Gastrocnemius medialis (tissue), 4 donors: ENCODE results near the gene MPP3.

ENCODE experiments used
- POLR2A ChIP-seq, 2 donors: fragments of 450-650 bp; IDR thresholded peaks; one replicate each; pipeline ENCODE4 v1.6.1; 2017; ENCODE audit warnings: antibody characterized with exemption in 2 of 2, mild to moderate bottlenecking in 2 of 2, moderate library complexity in 2 of 2
- TF ChIP-seq, protein P1 (sequence below), 5 experiments: fragments of 450-650 bp in 3 of 5; fragments of 200-600 bp in 2 of 5; sonication (generic) in 2 of 5; IDR thresholded peaks in 4 of 5; conservative IDR thresholded peaks in 1 of 5; 1 replicate in 4 of 5; 2 replicates in 1 of 5; pipeline ENCODE4 v1.5.1; 2016 to 2019; ENCODE audit warnings: antibody characterized with exemption in 5 of 5, mild to moderate bottlenecking in 3 of 5, moderate library complexity in 3 of 5

DNA sequence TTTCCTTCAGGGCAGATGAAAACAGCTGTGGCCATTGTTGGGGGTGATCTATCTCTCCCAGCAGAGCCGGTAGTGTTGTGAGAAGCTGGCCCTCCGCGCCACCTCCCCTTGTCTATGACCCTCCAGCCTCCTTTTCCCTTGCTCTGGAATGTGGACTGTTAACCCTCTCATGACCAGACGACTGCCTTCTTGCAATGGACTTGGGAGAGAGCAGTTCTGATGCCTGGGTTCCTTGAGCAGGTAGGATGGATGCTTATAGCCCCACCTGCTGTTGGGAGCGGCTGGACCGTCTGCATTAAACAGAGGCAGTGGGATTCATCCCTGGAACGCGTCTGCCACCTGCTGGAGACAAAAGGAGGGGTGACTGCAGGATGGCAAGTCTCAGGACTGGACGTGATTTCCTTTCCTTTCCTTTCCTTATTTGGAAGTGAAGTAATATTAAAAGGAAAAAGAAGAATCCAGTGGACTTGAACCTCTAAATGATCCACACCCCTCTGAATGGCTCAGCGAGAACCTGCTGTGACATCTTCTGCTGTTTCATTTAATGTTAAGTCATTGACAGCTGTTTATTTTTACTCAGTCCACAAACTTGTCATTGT, 72.6 kb downstream of the MPP3 start:
- TF ChIP-seq, protein P1, sequence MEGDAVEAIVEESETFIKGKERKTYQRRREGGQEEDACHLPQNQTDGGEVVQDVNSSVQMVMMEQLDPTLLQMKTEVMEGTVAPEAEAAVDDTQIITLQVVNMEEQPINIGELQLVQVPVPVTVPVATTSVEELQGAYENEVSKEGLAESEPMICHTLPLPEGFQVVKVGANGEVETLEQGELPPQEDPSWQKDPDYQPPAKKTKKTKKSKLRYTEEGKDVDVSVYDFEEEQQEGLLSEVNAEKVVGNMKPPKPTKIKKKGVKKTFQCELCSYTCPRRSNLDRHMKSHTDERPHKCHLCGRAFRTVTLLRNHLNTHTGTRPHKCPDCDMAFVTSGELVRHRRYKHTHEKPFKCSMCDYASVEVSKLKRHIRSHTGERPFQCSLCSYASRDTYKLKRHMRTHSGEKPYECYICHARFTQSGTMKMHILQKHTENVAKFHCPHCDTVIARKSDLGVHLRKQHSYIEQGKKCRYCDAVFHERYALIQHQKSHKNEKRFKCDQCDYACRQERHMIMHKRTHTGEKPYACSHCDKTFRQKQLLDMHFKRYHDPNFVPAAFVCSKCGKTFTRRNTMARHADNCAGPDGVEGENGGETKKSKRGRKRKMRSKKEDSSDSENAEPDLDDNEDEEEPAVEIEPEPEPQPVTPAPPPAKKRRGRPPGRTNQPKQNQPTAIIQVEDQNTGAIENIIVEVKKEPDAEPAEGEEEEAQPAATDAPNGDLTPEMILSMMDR (IDR thresholded peaks at IDR 0.05 in 4 of 5, conservative IDR thresholded peaks at IDR 0.05 in 1 of 5) = peak; percentile 97 to 99 (median 98)
- TF ChIP-seq POLR2A (IDR thresholded peaks at IDR 0.05) = no peak
